HepG2 (cell line): ENCODE results near the gene DNAJC4. TPM values are rescaled to one million over a fixed set of nuclear protein-coding genes. Genes with fewer than 3 reads are reported as not detected.
A peak's percentile ranks its signal among the peaks of the same experiment; 100 is the strongest.

Experiments used
- DNMT3B ChIP-seq: conservative IDR thresholded peaks from 2 replicates; pipeline ENCODE4 v1.6.1; 2016; ENCODE audit warnings: missing biosample characterization, control low read depth
- GLI4 ChIP-seq: sonication (generic); formaldehyde crosslinking; IDR thresholded peaks from 2 replicates; pipeline ENCODE4 v1.5.1; 2020; ENCODE audit warnings: missing genetic modification reagents, mild to moderate bottlenecking, moderate library complexity, borderline replicate concordance
- HIVEP1 ChIP-seq: sonication (generic); formaldehyde crosslinking; IDR thresholded peaks from 2 replicates; pipeline ENCODE4 v1.4.0; 2020; ENCODE audit warnings: mild to moderate bottlenecking, missing genetic modification reagents
- HOXD1 ChIP-seq: sonication (generic); formaldehyde crosslinking; IDR thresholded peaks from 2 replicates; pipeline ENCODE4 v1.5.0; 2020; ENCODE audit warnings: missing genetic modification reagents
- MATR3 ChIP-seq: sonication (generic); formaldehyde crosslinking; IDR thresholded peaks from 2 replicates; pipeline ENCODE4 v1.4.0; 2020; ENCODE audit warnings: missing genetic modification reagents
- NR0B2 ChIP-seq: sonication (generic); formaldehyde crosslinking; IDR thresholded peaks from 2 replicates; pipeline ENCODE4 v1.4.0; 2020; ENCODE audit warnings: mild to moderate bottlenecking, missing genetic modification reagents
- PHB2 ChIP-seq: fragments of 450-650 bp; IDR thresholded peaks from 2 replicates; pipeline ENCODE4 v1.6.1; 2018; ENCODE audit not compliant: partially characterized antibody
- RFX3 ChIP-seq: IDR thresholded peaks from 2 replicates; pipeline ENCODE4 v1.6.1; 2016; ENCODE audit warnings: missing biosample characterization, missing genetic modification reagents
- RXRB ChIP-seq: IDR thresholded peaks from 2 replicates; pipeline ENCODE4 v1.6.1; 2016; ENCODE audit warnings: borderline replicate concordance, missing genetic modification reagents, missing compliant biosample characterization
- SALL2 ChIP-seq: sonication (generic); formaldehyde crosslinking; IDR thresholded peaks from 2 replicates; pipeline ENCODE4 v1.8.1; 2023; ENCODE audit warnings: mild to moderate bottlenecking, missing genetic modification reagents, inconsistent platforms
- SRY ChIP-seq: sonication (generic); formaldehyde crosslinking; IDR thresholded peaks from 2 replicates; pipeline ENCODE4 v1.8.0; 2022; ENCODE audit warnings: mild to moderate bottlenecking, missing genetic modification reagents
- THAP7 ChIP-seq: sonication (generic); formaldehyde crosslinking; IDR thresholded peaks from 2 replicates; pipeline ENCODE4 v1.8.1; 2023; ENCODE audit warnings: mild to moderate bottlenecking, missing genetic modification reagents
- ZBTB37 ChIP-seq: sonication (generic); formaldehyde crosslinking; IDR thresholded peaks from 2 replicates; pipeline ENCODE4 v1.4.0; 2020; ENCODE audit warnings: mild to moderate bottlenecking, missing genetic modification reagents
- ZNF225 ChIP-seq: sonication (generic); formaldehyde crosslinking; IDR thresholded peaks from 2 replicates; pipeline ENCODE4 v1.4.0; 2020; ENCODE audit warnings: mild to moderate bottlenecking, missing genetic modification reagents
- ZNF263 ChIP-seq: sonication (generic); formaldehyde crosslinking; IDR thresholded peaks from 2 replicates; pipeline ENCODE4 v1.4.0; 2020; ENCODE audit warnings: missing genetic modification reagents
- ZNF264 ChIP-seq: sonication (generic); formaldehyde crosslinking; IDR thresholded peaks from 2 replicates; pipeline ENCODE4 v1.4.0; 2020; ENCODE audit warnings: missing genetic modification reagents
- ZNF331 ChIP-seq: sonication (generic); formaldehyde crosslinking; IDR thresholded peaks from 2 replicates; pipeline ENCODE4 v1.4.0; 2020; ENCODE audit warnings: missing genetic modification reagents
- ZNF430 ChIP-seq: sonication (generic); formaldehyde crosslinking; IDR thresholded peaks from 2 replicates; pipeline ENCODE4 v1.9.0; 2021; ENCODE audit warnings: mild to moderate bottlenecking, missing genetic modification reagents
- ZNF577 ChIP-seq: sonication (generic); formaldehyde crosslinking; IDR thresholded peaks from 2 replicates; pipeline ENCODE4 v1.4.0; 2020; ENCODE audit warnings: mild to moderate bottlenecking, low read depth, missing genetic modification reagents, borderline replicate concordance
- ZNF619 ChIP-seq: sonication (generic); formaldehyde crosslinking; IDR thresholded peaks from 2 replicates; pipeline ENCODE4 v1.4.0; 2020; ENCODE audit warnings: mild to moderate bottlenecking, missing genetic modification reagents
- ZSCAN25 ChIP-seq: sonication (generic); formaldehyde crosslinking; IDR thresholded peaks from 2 replicates; pipeline ENCODE4 v1.8.0; 2022; ENCODE audit warnings: mild to moderate bottlenecking, missing genetic modification reagents
- polyA plus RNA-seq, 8 experiments: library from polyadenylated mRNA; depleted of rRNA in 3 of 8; stranded (reverse) in 7 of 8; unstranded in 1 of 8; fragments of >200 nt; fragmentation: Illumina TruSeq in 4 of 8; extraction: Trizol in 4 of 8; gene quantifications; 2 replicates each; pipeline versions ENCODE4 v1.2.1 to v1.2.3, GENCODE V29; 2011 to 2016; ENCODE audit warnings: low read depth in 4 of 8, missing spikeins in 1 of 8, mixed read lengths in 1 of 8; ENCODE audit not compliant: insufficient read depth in 1 of 8
- total RNA-seq, 5 experiments: library from RNA; depleted of rRNA; stranded (reverse); fragments of >200 nt; fragmentation: Illumina TruSeq; extraction: Trizol; gene quantifications; 2 replicates each; pipeline ENCODE4 v1.2.3, GENCODE V29; 2016; ENCODE audit warnings: low read depth in 1 of 5
- TF ChIP-seq, protein P1 (sequence below), 2 experiments: IDR thresholded peaks; 2 replicates each; pipeline ENCODE4 v1.6.1; 2011 to 2012; ENCODE audit warnings: low read length in 2 of 2, borderline replicate concordance in 1 of 2, low read depth in 1 of 2, mild to moderate bottlenecking in 1 of 2, moderate library complexity in 1 of 2
- TF ChIP-seq, protein P2 (sequence below): sonication (generic); formaldehyde crosslinking; IDR thresholded peaks from 2 replicates; pipeline ENCODE4 v1.8.0; 2022; ENCODE audit warnings: mild to moderate bottlenecking, missing genetic modification reagents, borderline replicate concordance

Gene DNAJC4
- total and polyA plus RNA-seq, 2 of the 13 experiments (the other 11 are each of a cell fraction or from before 2014, with no cell fraction given) = 10.3 to 60.8 TPM

DNA sequence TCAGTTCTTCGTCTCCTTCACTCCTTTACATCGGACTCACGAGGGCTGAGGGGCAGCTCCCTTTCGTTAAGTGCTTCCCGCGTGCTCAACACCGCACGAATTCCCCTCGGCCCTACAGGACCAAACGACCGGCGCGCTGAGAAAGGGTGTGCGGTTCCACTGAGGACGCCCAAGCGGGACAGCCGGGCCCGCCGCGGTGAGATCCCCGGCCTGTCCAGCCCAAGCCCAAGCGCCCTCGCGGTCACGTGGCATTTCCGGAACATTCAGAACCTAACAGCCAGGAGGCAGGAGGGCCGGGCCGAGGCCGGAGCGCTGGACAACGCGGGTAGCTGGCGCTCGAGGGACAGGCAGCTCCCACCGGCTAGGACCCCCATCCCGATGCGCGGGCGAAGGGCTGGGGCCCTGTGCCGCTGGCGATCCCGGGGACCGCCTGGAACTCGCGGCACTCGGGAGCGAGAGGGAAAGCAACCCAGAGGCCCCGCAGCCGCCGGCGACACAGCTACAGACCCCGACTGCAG lies 45.1 kb upstream of the DNAJC4 start (continued):
- TF ChIP-seq ZNF577 (CRISPR knock-in tag) = no peak
- TF ChIP-seq ZNF263 (CRISPR knock-in tag) = peak; percentile 48; the same call in 1 of the 2 replicates
- peak; percentile 98 for TF ChIP-seq NR0B2 (CRISPR knock-in tag)
- no peak for TF ChIP-seq MATR3
- TF ChIP-seq RXRB (CRISPR knock-in tag) = peak; percentile 63
- 0 out of 2 replicates have a peak, but pooled peaks have one; percentile 34 for TF ChIP-seq HOXD1 (CRISPR knock-in tag)
- TF ChIP-seq HIVEP1 = peak; percentile 97
- TF ChIP-seq ZNF225 = peak; percentile 97
- TF ChIP-seq THAP7 (CRISPR knock-in tag) = peak; percentile 87
- no peak for TF ChIP-seq PHB2
- peak; percentile 99 for TF ChIP-seq GLI4 (CRISPR knock-in tag)
- TF ChIP-seq SRY (CRISPR knock-in tag) = peak; percentile 100
- peak; percentile 81; the same call in 1 of the 2 replicates for TF ChIP-seq ZSCAN25
- TF ChIP-seq DNMT3B (CRISPR knock-in tag) = peak; percentile 94
- 0 out of 2 replicates have a peak, but pooled peaks have one; percentile 36 for TF ChIP-seq ZBTB37
- peak; percentile 72; the same call in 1 of the 2 replicates for TF ChIP-seq SALL2
- TF ChIP-seq ZNF619 (CRISPR knock-in tag) = peak; percentile 99
- peak; percentile 99 for TF ChIP-seq ZNF430 (CRISPR knock-in tag)
- TF ChIP-seq ZNF331 = peak; percentile 79; the same call in 1 of the 2 replicates
- no peak for TF ChIP-seq RFX3 (CRISPR knock-in tag)
- TF ChIP-seq ZNF264 = 0 out of 2 replicates have a peak, but pooled peaks have one; percentile 60
- TF ChIP-seq, protein P1, sequence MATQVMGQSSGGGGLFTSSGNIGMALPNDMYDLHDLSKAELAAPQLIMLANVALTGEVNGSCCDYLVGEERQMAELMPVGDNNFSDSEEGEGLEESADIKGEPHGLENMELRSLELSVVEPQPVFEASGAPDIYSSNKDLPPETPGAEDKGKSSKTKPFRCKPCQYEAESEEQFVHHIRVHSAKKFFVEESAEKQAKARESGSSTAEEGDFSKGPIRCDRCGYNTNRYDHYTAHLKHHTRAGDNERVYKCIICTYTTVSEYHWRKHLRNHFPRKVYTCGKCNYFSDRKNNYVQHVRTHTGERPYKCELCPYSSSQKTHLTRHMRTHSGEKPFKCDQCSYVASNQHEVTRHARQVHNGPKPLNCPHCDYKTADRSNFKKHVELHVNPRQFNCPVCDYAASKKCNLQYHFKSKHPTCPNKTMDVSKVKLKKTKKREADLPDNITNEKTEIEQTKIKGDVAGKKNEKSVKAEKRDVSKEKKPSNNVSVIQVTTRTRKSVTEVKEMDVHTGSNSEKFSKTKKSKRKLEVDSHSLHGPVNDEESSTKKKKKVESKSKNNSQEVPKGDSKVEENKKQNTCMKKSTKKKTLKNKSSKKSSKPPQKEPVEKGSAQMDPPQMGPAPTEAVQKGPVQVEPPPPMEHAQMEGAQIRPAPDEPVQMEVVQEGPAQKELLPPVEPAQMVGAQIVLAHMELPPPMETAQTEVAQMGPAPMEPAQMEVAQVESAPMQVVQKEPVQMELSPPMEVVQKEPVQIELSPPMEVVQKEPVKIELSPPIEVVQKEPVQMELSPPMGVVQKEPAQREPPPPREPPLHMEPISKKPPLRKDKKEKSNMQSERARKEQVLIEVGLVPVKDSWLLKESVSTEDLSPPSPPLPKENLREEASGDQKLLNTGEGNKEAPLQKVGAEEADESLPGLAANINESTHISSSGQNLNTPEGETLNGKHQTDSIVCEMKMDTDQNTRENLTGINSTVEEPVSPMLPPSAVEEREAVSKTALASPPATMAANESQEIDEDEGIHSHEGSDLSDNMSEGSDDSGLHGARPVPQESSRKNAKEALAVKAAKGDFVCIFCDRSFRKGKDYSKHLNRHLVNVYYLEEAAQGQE (IDR thresholded peaks at IDR 0.05; ENCODE audit: borderline replicate concordance in 1 of 2, low read depth in 1 of 2, low read length in 2 of 2) = peak in 1 of 2 experiments; percentile 67; a peak in 2 of 4 replicates
- TF ChIP-seq, protein P2, sequence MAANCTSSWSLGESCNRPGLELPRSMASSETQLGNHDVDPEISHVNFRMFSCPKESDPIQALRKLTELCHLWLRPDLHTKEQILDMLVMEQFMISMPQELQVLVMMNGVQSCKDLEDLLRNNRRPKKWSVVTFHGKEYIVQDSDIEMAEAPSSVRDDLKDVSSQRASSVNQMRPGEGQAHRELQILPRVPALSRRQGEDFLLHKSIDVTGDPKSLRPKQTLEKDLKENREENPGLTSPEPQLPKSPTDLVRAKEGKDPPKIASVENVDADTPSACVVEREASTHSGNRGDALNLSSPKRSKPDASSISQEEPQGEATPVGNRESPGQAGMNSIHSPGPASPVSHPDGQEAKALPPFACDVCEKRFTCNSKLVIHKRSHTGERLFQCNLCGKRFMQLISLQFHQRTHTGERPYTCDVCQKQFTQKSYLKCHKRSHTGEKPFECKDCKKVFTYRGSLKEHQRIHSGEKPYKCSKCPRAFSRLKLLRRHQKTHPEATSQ = peak; percentile 86; the same call in 1 of the 2 replicates
